K562 (cell line): ENCODE measurements around the gene GFAP. TPM values are rescaled to one million over a fixed set of nuclear protein-coding genes. Genes with fewer than 3 reads are reported as not detected.

Experiments used
- ATF1 ChIP-seq, 2 experiments: fragments of 450-650 bp in 1 of 2; IDR thresholded peaks; 2 replicates each; pipeline ENCODE4 v1.6.1; 2016; ENCODE audit warnings: missing compliant biosample characterization in 1 of 2, missing genetic modification characterization in 1 of 2
- BRF1 ChIP-seq: IDR thresholded peaks from 3 replicates; pipeline ENCODE4 v1.6.1; 2011; ENCODE audit warnings: borderline replicate concordance, mild to moderate bottlenecking; ENCODE audit not compliant: insufficient read length; ENCODE audit errors: extremely low read depth
- JUN ChIP-seq, 2 experiments: sonication (generic) in 1 of 2; formaldehyde crosslinking in 1 of 2; IDR thresholded peaks; 2 replicates each; pipeline versions ENCODE4 v1.6.1 to v1.8.0; 2012 to 2022; ENCODE audit warnings: borderline replicate concordance in 2 of 2, mild to moderate bottlenecking in 2 of 2, improper control_type of control experiment in 1 of 2, low read depth in 1 of 2, low read length in 1 of 2, missing genetic modification reagents in 1 of 2
- KLF10 ChIP-seq: fragments of 250-450 bp; sonication (Bioruptor Pico); IDR thresholded peaks from 2 replicates; pipeline ENCODE4 v1.6.1; 2021; ENCODE audit warnings: matching md5 sums
- MYBL2 ChIP-seq, 2 experiments: fragments of 450-650 bp in 1 of 2; sonication (generic) in 1 of 2; formaldehyde crosslinking in 1 of 2; IDR thresholded peaks; 2 replicates each; pipeline versions ENCODE4 v1.6.1 to v1.8.1; 2017 to 2022; ENCODE audit warnings: borderline replicate concordance in 1 of 2, inconsistent platforms in 1 of 2, low read depth in 1 of 2, mild to moderate bottlenecking in 1 of 2, missing genetic modification reagents in 1 of 2, moderate library complexity in 1 of 2
- MYC ChIP-seq, 2 experiments: fragments of 250-450 bp in 1 of 2; sonication (Bioruptor Pico) in 1 of 2; IDR thresholded peaks; 2 replicates each; pipeline versions ENCODE4 v1.5.1 to v1.6.1; 2012 to 2021; ENCODE audit warnings: low read depth in 2 of 2, borderline replicate concordance in 1 of 2, improper control_type of control experiment in 1 of 2, low read length in 1 of 2, mild to moderate bottlenecking in 1 of 2, moderate library complexity in 1 of 2
- PHTF2 ChIP-seq: fragments of 250-450 bp; sonication (Bioruptor Pico); IDR thresholded peaks from 2 replicates; pipeline ENCODE4 v1.5.0; 2021; ENCODE audit warnings: mild to moderate bottlenecking
- SP1 ChIP-seq: sonication (generic); formaldehyde crosslinking; IDR thresholded peaks from 2 replicates; pipeline ENCODE4 v1.8.1; 2022; ENCODE audit warnings: mild to moderate bottlenecking, missing genetic modification reagents
- SUPT5H ChIP-seq: fragments of 450-650 bp; IDR thresholded peaks from 2 replicates; pipeline ENCODE4 v1.6.1; 2016
- ZNF197 ChIP-seq: fragments of 200-800 bp; sonication (Bioruptor generic); IDR thresholded peaks from 2 replicates; pipeline ENCODE4 v1.6.1; 2016; ENCODE audit warnings: low read depth, missing genetic modification characterization, missing compliant biosample characterization
- ZNF347 ChIP-seq: fragments of 450-650 bp; formaldehyde crosslinking; IDR thresholded peaks from 2 replicates; pipeline ENCODE4 v1.4.0; 2020; ENCODE audit warnings: low read depth, mild to moderate bottlenecking, moderate library complexity
- ZNF507 ChIP-seq: conservative IDR thresholded peaks from 2 replicates; pipeline ENCODE4 v1.6.1; 2017; ENCODE audit warnings: missing genetic modification characterization, missing compliant biosample characterization
- polyA plus RNA-seq, 8 experiments: library from polyadenylated mRNA; depleted of rRNA in 4 of 8; stranded (reverse) in 5 of 8; unstranded in 3 of 8; fragments of >200 nt; fragmentation: Nextera tagmentation in 2 of 8; fragmentation: Illumina TruSeq in 1 of 8; extraction: Ambion mirVana in 2 of 8; extraction: Trizol in 1 of 8; gene quantifications; 2 replicates each; pipeline versions ENCODE4 v1.2.1 to v1.2.3, GENCODE V29; 2011 to 2014; ENCODE audit warnings: inconsistent platforms in 1 of 8, missing spikeins in 1 of 8
- total RNA-seq, 7 experiments: library from RNA; depleted of rRNA in 6 of 7; stranded (reverse); fragments of >200 nt in 6 of 7; fragmentation: Illumina TruSeq in 2 of 7; extraction: Trizol in 2 of 7; gene quantifications; 2 replicates each; pipeline versions ENCODE4 v1.2.1 to v1.2.3, GENCODE V29; 2011 to 2021; ENCODE audit warnings: low replicate concordance in 1 of 7
- TF ChIP-seq, protein P1 (sequence below): fragments of 250-450 bp; sonication (Bioruptor Pico); IDR thresholded peaks from 2 replicates; pipeline ENCODE4 v1.6.1; 2021; ENCODE audit warnings: mild to moderate bottlenecking
- TF ChIP-seq, protein P2 (sequence below): sonication (generic); formaldehyde crosslinking; IDR thresholded peaks from 2 replicates; pipeline ENCODE4 v1.9.0; 2022; ENCODE audit warnings: mild to moderate bottlenecking, missing genetic modification reagents
- TF ChIP-seq, protein P3 (sequence below): fragments of 450-650 bp; formaldehyde crosslinking; IDR thresholded peaks from 2 replicates; pipeline ENCODE4 v1.4.0; 2020; ENCODE audit warnings: mild to moderate bottlenecking, mixed read lengths
- TF ChIP-seq, protein P4 (sequence below): fragments of 250-450 bp; sonication (Bioruptor Pico); IDR thresholded peaks from 2 replicates; pipeline ENCODE4 v1.5.1; 2021; ENCODE audit warnings: mild to moderate bottlenecking

GFAP gene
- total and polyA plus RNA-seq, 9 of the 15 experiments (the other 6 are each of a cell fraction or from before 2014, with no cell fraction given), result 0.07 to 1.4 (median 0.60) TPM; not detected in 1

DNA sequence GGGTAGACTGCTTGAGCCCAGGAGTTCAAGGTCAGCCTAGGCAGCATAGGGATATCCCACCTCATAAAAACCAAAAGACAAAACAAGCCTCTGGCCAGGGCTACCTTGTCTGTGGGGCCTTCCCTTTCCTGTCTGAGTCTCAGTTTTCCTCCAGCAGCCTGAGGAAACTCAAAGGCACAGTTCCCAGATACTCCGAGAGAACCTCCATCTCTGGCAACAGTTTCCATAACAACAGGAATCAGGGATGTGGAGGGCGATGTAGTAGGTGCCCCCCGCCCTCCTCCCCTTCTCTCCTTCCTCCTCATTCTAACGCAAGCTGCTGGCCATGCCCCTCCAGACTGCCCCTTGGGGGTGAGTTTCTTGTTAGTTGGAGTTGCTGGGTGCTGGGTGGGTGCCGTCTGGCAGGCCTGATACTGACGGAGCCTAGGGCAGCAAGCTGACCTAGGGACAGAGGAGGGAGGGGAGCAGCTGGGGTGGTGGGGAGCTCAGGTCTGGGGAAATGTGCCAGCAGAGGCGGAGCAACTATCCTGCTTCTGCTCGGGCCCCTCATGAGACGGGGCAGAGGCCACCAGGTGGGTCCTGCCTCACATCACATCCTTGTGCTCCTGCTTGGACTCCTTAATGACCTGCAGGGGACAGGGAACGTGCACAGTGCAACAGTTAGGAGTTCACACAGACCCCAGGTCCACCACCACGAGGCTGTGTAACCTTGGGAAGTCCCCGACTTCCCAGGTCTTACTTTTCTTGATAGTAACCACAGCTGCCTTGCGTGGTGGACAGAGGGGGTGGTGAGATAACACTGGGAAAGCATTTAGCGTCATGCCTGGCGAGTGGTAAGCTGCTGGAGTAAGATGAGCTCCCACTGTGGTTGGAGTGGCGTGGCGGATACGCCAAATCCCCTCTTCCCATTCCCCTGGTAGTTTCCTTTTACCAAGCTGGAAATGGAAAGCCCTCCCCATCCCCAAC lies 8.3 kb downstream of the GFAP start (continued):
- TF ChIP-seq PHTF2 (no peak), JUN (IDR thresholded peaks at IDR 0.05; ENCODE audit: borderline replicate concordance, low read depth, low read length) (no peak; the same call in 1 of the 2 replicates), JUN (CRISPR knock-in tag; IDR thresholded peaks at IDR 0.05; ENCODE audit: borderline replicate concordance) (no peak), ZNF197 (CRISPR knock-in tag) (no peak; the same call in 1 of the 2 replicates), ATF1 (CRISPR knock-in tag; IDR thresholded peaks at IDR 0.05) (no peak), ATF1 (tag; IDR thresholded peaks at IDR 0.05) (peak; percentile 54; the same call in 1 of the 2 replicates), ZNF347 (CRISPR knock-in tag) (no peak), ZNF507 (no peak), SP1 (CRISPR knock-in tag) (0 out of 2 replicates have a peak, but pooled peaks have one; percentile 31), SUPT5H (peak; percentile 38; the same call in 1 of the 2 replicates), MYBL2 (IDR thresholded peaks at IDR 0.05; ENCODE audit: low read depth) (no peak), MYBL2 (CRISPR knock-in tag; IDR thresholded peaks at IDR 0.05; ENCODE audit: borderline replicate concordance) (no peak), MYC (IDR thresholded peaks at IDR 0.05; ENCODE audit: low read depth, low read length) (peak; percentile 43; the same call in 1 of the 2 replicates), MYC (CRISPR knock-in tag; IDR thresholded peaks at IDR 0.05; ENCODE audit: borderline replicate concordance, low read depth) (no peak), BRF1 (no peak), KLF10 (no peak)
- TF ChIP-seq, protein P1, sequence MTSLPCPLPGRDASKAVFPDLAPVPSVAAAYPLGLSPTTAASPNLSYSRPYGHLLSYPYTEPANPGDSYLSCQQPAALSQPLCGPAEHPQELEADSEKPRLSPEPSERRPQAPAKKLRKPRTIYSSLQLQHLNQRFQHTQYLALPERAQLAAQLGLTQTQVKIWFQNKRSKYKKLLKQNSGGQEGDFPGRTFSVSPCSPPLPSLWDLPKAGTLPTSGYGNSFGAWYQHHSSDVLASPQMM (CRISPR knock-in tag), result no peak
- TF ChIP-seq, protein P2, sequence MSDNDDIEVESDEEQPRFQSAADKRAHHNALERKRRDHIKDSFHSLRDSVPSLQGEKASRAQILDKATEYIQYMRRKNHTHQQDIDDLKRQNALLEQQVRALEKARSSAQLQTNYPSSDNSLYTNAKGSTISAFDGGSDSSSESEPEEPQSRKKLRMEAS (CRISPR knock-in tag), result peak; percentile 90
- TF ChIP-seq, protein P3, sequence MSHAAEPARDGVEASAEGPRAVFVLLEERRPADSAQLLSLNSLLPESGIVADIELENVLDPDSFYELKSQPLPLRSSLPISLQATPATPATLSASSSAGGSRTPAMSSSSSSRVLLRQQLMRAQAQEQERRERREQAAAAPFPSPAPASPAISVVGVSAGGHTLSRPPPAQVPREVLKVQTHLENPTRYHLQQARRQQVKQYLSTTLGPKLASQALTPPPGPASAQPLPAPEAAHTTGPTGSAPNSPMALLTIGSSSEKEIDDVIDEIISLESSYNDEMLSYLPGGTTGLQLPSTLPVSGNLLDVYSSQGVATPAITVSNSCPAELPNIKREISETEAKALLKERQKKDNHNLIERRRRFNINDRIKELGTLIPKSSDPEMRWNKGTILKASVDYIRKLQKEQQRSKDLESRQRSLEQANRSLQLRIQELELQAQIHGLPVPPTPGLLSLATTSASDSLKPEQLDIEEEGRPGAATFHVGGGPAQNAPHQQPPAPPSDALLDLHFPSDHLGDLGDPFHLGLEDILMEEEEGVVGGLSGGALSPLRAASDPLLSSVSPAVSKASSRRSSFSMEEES, result no peak
- TF ChIP-seq, protein P4, sequence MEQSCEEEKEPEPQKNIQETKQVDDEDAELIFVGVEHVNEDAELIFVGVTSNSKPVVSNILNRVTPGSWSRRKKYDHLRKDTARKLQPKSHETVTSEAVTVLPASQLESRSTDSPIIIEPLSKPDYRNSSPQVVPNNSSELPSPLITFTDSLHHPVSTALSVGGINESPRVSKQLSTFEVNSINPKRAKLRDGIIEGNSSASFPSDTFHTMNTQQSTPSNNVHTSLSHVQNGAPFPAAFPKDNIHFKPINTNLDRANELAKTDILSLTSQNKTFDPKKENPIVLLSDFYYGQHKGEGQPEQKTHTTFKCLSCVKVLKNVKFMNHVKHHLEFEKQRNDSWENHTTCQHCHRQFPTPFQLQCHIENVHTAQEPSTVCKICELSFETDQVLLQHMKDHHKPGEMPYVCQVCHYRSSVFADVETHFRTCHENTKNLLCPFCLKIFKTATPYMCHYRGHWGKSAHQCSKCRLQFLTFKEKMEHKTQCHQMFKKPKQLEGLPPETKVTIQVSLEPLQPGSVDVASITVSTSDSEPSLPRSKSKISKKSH, result no peak
